Measurements from ENCODE around the gene LRRC70.

Gene LRRC70

GRCh38 chr5:62608529-62609511 lies 30.2 kb downstream of the LRRC70 start:
- no peak for TF ChIP-seq CTCF (IDR thresholded peaks at IDR 0.05)

DNA sequence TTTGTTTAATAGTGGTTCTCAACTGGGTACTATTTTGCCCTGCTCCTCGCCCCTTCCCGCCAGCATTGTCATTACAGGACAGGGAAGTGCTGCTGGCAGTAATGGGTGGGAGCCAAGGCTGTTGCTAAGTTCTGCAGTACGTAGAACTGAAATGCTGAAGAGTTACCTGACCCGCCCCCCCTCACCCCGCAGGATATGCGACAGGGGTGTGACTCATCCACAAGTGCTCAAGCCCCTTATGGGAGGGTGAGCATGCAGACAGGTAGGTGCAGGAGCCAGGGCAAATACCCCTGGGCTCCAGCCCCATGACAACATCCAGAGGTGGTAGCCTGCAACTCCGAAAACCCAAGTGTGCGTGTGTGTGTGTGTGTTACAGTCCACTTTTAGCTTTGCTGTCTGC lies 35.7 kb downstream of the LRRC70 start:
- no peak for TF ChIP-seq CTCF (IDR thresholded peaks at IDR 0.05)

GRCh38 chr5:62616615-62617277 lies 38.1 kb downstream of the LRRC70 start:
- TF ChIP-seq CTCF (IDR thresholded peaks at IDR 0.05) = no peak

DNA sequence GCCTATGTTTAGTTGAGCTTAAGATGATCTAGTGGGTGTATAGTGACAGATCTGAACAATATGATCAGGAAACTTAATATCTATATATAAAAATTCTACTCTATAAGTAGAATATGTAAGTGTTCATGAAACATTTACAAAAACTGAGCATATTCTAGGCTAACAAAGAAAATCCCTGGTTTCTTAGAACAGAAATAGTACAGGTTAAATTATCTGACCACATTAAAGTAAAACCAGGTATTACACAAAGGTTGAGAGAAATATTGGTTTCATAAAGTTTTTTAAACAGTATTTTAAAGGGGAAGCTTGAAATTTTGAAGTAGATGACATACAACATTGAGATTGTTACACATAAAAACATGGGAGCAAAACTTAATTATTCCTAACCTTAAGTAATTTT lies 39.3 kb downstream of the LRRC70 start:
- TF ChIP-seq CTCF (IDR thresholded peaks at IDR 0.05) = no peak

DNA sequence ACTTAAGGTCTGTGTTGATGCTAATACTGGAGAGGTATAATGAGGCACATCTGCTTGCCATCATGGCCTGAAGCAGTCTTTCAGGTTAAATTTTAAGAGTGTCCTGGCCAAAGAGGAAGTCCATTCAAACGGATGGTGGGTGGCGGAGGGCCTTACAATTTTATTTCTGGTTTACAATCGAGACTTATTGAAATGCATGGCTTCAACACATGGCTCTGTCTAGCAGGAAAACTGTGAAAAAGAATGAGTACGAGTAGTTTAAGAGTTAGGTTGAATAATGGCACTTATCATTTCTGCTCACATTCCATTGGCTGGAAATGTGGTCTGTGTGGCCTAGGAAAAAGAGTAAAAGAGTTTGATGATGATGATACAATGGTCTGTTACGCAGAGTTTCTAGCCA lies 42.1 kb downstream of the LRRC70 start:
- TF ChIP-seq CTCF (IDR thresholded peaks at IDR 0.05) = no peak

DNA sequence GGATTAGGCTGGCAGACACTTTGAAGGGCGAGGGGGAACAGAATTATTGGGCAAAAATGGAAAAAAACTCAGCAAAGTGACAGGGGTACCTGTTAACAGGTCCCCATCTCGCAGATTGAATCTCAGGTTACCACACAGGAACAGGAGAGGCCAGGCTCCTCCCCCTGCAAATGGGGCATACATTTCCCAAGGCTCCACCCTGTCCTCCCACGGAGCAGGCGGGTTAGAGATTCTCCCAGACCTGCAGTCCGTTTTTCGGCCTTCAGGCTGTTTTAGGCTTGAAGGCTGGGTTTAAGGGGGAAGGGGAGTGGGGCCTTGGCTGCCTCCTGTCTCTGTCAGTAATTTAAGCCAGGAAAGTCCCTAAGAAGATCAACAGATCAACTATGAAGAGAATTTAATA lies 42.7 kb downstream of the LRRC70 start:
- no peak for TF ChIP-seq CTCF (IDR thresholded peaks at IDR 0.05)

- TF ChIP-seq CTCF (IDR thresholded peaks at IDR 0.05) = no peak
Observed at GRCh38 chr5:62623271-62623670, 44.7 kb downstream of the LRRC70 start.
